GM19438 (cell line): ENCODE data around the gene MLLT1.

Experiments
- ATAC-seq: cut with Tn5 transposase; IDR thresholded peaks from one replicate; pipeline ENCODE4 v1.9.1; 2021; ENCODE audit warnings: low read depth; ENCODE audit not compliant: unreplicated experiment

Gene MLLT1

GRCh38 chr19:6223461-6224307, 56.1 kb downstream of the MLLT1 start:
- no peak for ATAC-seq

- no peak for ATAC-seq
Measured at GRCh38 chr19:6222884-6223283, 56.9 kb downstream of the MLLT1 start.

- no peak for ATAC-seq
Measured at GRCh38 chr19:6221878-6222746, 57.7 kb downstream of the MLLT1 start.

DNA sequence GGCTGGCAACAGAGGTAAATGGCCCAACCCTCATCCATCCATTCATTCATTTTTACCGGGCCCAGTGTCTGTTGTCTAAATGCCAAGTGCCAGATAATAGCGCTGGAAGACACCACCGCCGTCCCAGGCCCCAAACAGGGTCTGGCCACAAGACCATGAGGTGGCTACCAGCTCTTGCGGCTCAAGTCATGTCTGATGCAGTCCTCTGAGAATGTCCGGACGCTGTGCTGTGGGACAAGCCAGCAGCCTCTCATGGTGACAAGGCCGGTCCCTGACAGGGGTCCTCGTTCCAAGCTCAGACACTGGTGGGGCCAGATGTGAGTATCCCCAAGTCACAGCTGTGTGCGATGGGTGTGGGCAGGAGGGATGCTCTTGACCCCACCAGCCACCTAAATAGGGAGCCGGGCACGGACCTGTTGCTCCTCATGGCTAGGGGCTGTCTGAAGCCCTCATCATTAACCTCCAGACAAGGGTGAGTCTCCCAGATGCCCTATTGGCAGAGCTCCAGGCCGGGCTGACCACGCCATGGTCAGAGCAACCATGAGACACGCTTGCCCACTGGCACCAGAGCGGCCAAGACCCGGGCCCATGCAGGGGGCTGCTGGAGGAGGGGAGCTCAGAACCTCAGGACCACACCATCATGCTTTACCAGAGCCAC, 58.4 kb downstream of the MLLT1 start:
- ATAC-seq: no peak

DNA sequence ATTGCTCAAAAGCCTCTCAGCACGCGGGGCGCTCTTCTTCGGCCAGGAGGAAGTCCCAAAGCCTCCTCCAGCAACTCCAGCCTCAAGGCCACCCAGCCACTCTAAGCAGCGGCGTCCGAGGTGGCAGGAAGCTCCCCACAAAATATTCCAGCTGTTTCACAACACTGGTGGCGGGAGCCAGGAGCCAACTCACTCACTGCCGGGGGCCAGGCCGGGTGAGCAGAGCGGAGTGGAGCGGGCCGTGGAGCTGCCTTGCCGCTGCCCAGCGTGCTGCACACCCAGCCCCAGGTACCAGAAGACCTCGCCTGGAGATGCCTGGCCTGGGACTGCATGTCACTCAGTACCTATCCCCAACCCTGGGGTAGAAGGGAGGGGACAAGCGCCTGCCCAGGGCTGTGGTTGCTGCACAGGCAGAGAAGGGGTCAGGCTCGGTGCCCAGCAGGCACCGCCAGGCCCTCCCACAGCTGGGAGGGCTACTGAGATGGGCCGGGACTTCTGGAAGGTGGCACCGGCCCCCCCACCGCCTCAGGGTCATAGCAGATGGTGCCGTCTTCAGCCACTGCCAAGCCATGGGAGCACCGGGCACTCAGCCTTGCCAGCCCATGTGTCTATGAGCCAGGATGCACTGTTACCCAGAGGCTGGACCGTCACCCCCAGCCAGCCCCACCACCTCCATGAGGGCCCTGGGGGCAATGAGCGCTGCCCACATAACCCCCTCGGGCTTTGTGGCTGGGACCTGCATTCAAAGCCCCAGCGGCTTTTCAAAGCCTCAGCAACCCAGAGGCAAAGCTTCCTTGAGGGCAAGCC, 59.2 kb downstream of the MLLT1 start:
- ATAC-seq: no peak

DNA sequence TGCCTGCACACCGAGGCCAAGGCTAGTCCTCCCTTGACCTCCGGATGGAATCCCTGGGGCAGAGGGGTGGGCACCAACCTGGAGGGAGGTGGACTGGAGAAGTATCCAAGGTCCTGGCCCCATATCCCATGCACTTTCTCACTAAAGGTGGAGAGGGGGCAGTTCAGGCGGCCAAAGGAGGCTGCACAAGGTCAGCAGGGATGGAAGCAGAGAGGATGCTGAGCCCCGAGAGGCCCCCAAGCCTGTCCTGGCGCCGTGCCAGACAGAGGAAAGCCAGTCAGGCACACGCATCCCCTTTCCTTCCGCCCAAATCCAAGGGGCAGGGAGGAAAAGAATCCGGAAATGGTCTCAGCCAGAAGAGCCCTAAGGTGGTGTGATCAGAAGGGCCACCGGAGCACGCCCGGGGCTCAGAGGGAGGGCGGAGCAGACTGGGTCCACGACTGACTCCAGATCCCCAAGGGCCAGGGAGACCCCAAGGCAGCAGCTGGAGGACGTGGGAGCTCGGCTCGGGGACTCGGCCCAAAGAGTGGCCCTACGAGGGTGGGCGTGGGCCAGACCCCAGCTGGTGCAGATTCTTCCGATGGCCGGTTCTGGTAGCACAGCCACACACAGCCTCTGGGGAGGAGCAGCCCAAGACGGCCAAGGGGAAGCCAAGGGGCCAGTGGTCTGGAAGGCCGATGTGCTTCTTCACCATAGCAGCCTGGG, 60.0 kb downstream of the MLLT1 start:
- no peak for ATAC-seq

GRCh38 chr19:6219147-6219525, 60.6 kb downstream of the MLLT1 start:
- ATAC-seq: no peak

- ATAC-seq: no peak
Measured at GRCh38 chr19:6218491-6219146, 61.2 kb downstream of the MLLT1 start.

GRCh38 chr19:6217752-6218334, 61.9 kb downstream of the MLLT1 start:
- no peak for ATAC-seq

DNA sequence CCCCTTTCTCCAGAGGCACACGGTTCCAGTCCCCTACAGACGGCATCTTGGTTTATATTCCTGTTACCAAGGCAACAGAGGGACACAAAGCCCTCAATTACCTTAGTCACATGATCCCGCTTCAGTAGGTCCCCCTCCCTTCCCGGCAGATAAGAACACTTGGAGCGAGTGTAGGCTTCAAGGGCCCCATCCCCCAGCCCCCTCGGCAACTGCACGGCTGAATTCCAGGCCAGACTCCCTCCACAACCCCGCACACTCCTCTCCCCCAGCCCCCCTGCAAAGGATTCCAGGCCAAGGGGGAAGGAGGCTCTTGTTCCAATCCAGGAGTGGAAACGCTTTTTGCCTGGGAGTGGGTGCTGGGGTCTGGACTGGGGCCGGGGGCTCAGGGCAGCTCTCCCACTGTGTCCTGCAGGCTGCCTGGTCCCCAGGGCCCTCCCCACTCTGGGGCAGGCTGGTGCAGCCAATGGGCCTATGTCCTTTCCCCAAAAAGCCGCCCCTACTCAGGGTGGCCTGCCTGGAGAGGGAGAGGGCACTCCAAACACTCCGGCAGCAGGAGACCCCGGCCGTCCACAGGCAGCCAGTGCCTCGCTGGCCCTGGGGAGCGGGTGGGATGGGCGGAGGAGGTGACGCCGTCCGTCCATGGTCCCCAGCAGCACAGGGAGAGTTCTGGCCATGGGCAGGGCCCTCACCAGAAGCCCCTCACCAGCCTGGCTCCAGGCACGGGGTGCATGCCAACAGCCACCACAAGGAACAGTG, 62.6 kb downstream of the MLLT1 start:
- no peak for ATAC-seq

- ATAC-seq: no peak
Measured at GRCh38 chr19:6216236-6216995, 63.4 kb downstream of the MLLT1 start.

- no peak for ATAC-seq
Measured at GRCh38 chr19:6215701-6216235, 64.0 kb downstream of the MLLT1 start.

GRCh38 chr19:6214881-6215541, 64.8 kb downstream of the MLLT1 start:
- no peak for ATAC-seq

GRCh38 chr19:6213696-6214641, 65.8 kb downstream of the MLLT1 start:
- no peak for ATAC-seq

DNA sequence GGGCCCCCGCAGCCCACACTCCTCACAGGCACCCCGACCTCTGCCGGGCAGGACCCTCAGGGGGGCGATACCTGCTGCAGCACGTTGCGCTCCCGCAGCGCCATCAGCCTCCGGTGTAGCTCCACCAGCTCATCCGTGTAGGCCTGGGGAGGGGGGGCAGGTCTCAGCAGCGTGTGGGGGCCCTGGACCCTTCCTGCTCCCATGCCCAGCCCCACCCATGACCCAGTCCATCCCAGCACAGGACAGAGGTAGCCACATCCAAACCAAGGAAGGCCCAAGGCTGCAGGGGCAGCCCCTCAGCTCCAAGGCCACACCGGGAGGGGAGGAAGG, 66.5 kb downstream of the MLLT1 start:
- no peak for ATAC-seq
